OCI-LY3 (cell line): Measurements from ENCODE around the gene KLRF2.
A peak's percentile ranks its signal among the peaks of the same experiment; 100 is the strongest.

ENCODE experiments used
- H2AFZ ChIP-seq: fragments of 200-600, 300-600 bp; shearing (Covaris generic); 2 replicates; pipeline ENCODE4 v1.6.0; 2014; ENCODE audit warnings: antibody characterized with exemption, low read depth, low read length
- H3K27ac ChIP-seq: fragments of 200-600, 300-600 bp; sonication (generic); 2 replicates; pipeline ENCODE4 v1.5.1; 2014; ENCODE audit warnings: mild to moderate bottlenecking, low read length, moderate library complexity, mixed read lengths
- H3K27me3 ChIP-seq: fragments of 200-600, 300-600 bp; sonication (generic); 2 replicates; pipeline ENCODE4 v1.6.1; 2014; ENCODE audit warnings: low read depth, low read length, mixed read lengths
- H3K36me3 ChIP-seq: fragments of 200-600, 300-600 bp; sonication (generic); replicated peaks from 2 replicates; pipeline ENCODE3; 2014; ENCODE audit warnings: low read depth, low read length, mixed read lengths
- H3K4me1 ChIP-seq: fragments of 300-600, 200-600 bp; sonication (generic); 2 replicates; pipeline ENCODE4 v1.6.1; 2014; ENCODE audit warnings: low read length, mixed read lengths
- H3K4me2 ChIP-seq: fragments of 200-600, 300-600 bp; sonication (generic); 2 replicates; pipeline ENCODE4 v1.6.1; 2014; ENCODE audit warnings: low read length, mixed read lengths
- H3K4me3 ChIP-seq: fragments of 300-600, 200-600 bp; sonication (generic); 2 replicates; pipeline ENCODE4 v1.5.1; 2014; ENCODE audit warnings: antibody characterized with exemption, mild to moderate bottlenecking, low read length, moderate library complexity
- H3K79me2 ChIP-seq: fragments of 300-600, 200-600 bp; shearing (Covaris generic); 2 replicates; pipeline ENCODE4 v1.6.1; 2014; ENCODE audit warnings: mild to moderate bottlenecking, low read length, mixed read lengths
- H3K9ac ChIP-seq: fragments of 300-600, 200-600 bp; shearing (Covaris generic); 2 replicates; pipeline ENCODE4 v1.6.0; 2014; ENCODE audit warnings: mild to moderate bottlenecking, low read length, moderate library complexity
- H3K9me3 ChIP-seq: fragments of 200-600, 300-600 bp; shearing (Covaris generic); 2 replicates; pipeline ENCODE4 v1.6.1; 2014; ENCODE audit warnings: low read length, mixed read lengths; ENCODE audit not compliant: insufficient read depth
- H4K20me1 ChIP-seq: fragments of 200-600, 300-600 bp; sonication (generic); 2 replicates; pipeline ENCODE4 v1.6.1; 2016; ENCODE audit warnings: low read length, mixed read lengths; ENCODE audit not compliant: insufficient read depth
- CTCF ChIP-seq: fragments of 200-600, 300-600 bp; sonication (generic); IDR thresholded peaks from 2 replicates; pipeline ENCODE4 v1.5.1; 2014; ENCODE audit warnings: antibody characterized with exemption, low read length, low read depth
- EZH2phosphoT487 ChIP-seq: fragments of 200-600 bp; shearing (Covaris generic); IDR thresholded peaks from 2 replicates; pipeline ENCODE4 v1.6.1; 2018; ENCODE audit warnings: antibody characterized with exemption, mixed run types, low read depth

Gene KLRF2

GRCh38 chr12:9943240-9943639 lies 62.0 kb downstream of the KLRF2 start:
- peaks cover 32% of the 10 kb centered on the region for H3K4me1 ChIP-seq
- no peaks in the 10 kb centered on the region for H3K9me3 ChIP-seq
- peak overlapping the region; percentile 55 for H3K4me3 ChIP-seq
- H3K9ac ChIP-seq, result no peak overlapping the region
- peaks cover 32% of the 10 kb centered on the region for H3K27me3 ChIP-seq
- no peaks in the 10 kb centered on the region for H4K20me1 ChIP-seq
- no peak for TF ChIP-seq EZH2phosphoT487
- no peak for TF ChIP-seq CTCF
- H3K79me2 ChIP-seq, result no peaks in the 10 kb centered on the region
- no peak overlapping the region for H3K27ac ChIP-seq
- H3K4me2 ChIP-seq, result peak overlapping the region; percentile 53
- H3K36me3 ChIP-seq, result no peaks in the 10 kb centered on the region
- peak overlapping the region; percentile 15; the same call in 1 of the 2 replicates for H2AFZ ChIP-seq

- Histone ChIP-seq H2AFZ (no peak overlapping the region), H3K4me1 (peaks cover 42% of the 10 kb centered on the region)
These were observed 63.1 kb downstream of the KLRF2 start for GRCh38 chr12:9944391-9944790.

More at GRCh38 chr12:9944391-9944790, 63.1 kb downstream of the KLRF2 start:
- H3K36me3 ChIP-seq, result no peaks in the 10 kb centered on the region
- H3K79me2 ChIP-seq, result no peaks in the 10 kb centered on the region
- no peak overlapping the region for H3K4me3 ChIP-seq
- H4K20me1 ChIP-seq, result no peaks in the 10 kb centered on the region
- H3K27ac ChIP-seq, result no peak overlapping the region
- H3K9ac ChIP-seq, result no peak overlapping the region
- H3K9me3 ChIP-seq, result no peaks in the 10 kb centered on the region
- TF ChIP-seq EZH2phosphoT487 (no peak), CTCF (no peak)
- H3K27me3 ChIP-seq, result peaks cover 32% of the 10 kb centered on the region
- H3K4me2 ChIP-seq, result no peak overlapping the region
